GM10847 (cell line): ENCODE results near the gene INTS11.

Experiments used
- POLR2A ChIP-seq: IDR thresholded peaks from 2 replicates; pipeline ENCODE4 v1.6.1; 2011; ENCODE audit not compliant: insufficient read length; ENCODE audit errors: extremely low read depth

The INTS11 gene

DNA sequence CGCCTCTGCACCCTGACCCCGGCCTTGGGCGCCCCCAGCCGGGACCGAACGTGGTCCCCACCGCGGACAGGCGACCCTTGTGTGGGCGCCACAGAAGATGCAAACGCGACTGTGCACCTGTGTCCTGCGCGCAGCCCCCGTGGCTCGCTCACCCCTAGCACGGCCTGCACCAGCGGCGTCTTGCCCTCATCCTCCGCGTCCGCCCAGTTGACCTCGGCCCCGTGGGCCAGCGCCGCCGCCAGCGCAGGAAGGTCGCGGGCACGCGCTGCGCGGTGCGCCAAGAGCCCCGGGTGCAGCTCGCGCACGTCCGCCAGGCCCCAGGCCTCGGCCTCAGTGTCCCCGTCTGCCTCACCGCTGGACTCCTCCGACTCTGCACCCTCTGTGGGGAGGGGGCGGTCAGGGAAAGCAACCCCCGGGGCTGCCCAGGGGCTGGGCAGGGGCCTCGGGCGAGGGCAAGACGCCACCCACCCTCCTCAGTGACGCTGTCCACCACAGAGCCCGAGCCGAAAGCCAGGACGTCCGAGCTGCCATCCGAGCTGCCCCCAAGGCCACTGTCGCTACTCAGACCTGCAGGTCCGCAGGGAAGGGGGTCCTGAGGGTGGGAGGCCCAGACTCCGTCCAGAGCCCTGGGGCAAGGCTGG lies 30.1 kb downstream of the INTS11 start:
- no peak for TF ChIP-seq POLR2A

DNA sequence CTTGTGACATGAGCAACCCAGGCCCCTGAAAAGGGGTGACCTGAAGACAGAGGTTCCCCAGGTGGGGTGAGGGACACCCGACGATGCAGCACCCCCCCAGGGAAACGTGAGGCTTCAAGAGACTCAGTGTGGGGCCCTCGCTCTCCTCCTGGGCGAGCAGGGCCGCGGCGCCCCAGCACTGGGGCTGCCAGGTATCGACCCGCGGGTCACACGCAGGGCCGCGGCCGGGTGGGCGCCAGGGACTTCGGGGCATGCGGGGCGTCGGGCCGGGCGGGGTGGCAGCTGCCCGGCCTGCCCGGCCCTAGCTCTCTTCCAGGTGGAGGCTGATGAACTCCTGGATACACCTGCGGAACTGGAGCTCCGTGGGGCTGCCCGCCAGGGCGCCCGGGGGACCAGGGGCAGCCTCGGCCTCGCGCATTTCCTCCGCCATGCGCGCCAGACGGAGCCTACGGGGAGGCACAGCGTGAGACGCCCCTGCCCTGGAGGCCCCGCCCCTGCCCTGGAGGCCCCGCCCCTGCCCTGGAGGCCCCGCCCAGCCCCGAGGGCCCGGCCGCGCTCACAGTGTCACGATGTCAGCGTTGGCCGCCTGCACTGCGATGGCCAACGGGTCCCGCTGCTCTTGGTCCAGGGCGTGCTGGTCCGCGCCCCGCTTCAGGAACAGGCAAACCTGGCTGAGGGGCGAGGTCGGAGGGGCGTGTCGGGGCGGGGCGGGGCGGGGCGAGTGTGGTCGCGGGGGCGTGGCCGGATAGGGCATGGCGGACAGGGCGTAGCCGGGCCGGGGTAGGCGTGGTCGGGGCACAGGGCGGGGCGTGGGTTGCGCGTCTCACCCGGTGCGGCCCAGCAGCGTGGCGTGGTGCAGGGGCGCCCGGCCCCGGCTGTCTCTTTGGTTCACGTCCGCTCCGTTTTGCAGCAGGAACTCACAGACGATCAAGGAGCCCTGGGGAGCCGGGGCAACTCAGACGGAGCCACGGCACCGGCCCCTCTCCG lies 30.9 kb downstream of the INTS11 start:
- no peak for TF ChIP-seq POLR2A

DNA sequence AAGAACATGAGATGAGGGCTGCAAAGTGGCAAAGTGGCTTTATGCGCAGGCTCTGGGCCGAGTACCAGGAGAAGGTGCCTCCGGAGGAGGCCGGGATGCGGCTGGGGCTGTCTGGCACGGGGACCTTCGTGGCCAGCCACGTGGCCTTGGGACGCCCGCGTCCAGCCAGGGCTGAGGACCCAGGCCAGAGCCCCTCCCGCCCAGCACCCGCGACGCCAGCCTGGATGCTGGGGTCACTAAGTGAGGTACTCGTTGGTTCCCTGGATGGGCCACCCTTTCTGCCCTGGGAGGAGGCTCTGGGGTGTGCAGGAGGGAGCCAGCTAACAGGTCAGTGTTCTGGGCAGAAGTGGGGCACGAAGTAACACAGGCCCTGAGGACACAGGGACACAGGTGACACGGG lies 31.6 kb downstream of the INTS11 start:
- TF ChIP-seq POLR2A, result no peak

DNA sequence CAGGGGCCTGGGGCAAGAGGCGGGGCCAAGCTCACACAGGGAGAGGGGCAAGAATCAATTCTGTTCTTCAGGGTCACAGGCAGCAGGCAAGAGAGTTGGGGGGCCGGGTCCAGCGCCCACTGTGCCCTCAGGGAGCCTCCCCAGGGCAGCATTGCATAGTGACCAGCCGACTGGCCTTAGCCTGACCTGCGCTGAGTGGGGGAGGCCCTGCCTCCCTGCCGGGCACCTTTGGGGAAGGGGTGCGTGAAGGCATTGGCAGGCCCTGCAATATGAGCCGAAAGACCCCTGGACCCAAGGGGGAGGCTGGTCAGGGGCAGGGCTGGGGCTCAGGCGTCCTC lies 32.0 kb downstream of the INTS11 start:
- TF ChIP-seq POLR2A, result no peak

DNA sequence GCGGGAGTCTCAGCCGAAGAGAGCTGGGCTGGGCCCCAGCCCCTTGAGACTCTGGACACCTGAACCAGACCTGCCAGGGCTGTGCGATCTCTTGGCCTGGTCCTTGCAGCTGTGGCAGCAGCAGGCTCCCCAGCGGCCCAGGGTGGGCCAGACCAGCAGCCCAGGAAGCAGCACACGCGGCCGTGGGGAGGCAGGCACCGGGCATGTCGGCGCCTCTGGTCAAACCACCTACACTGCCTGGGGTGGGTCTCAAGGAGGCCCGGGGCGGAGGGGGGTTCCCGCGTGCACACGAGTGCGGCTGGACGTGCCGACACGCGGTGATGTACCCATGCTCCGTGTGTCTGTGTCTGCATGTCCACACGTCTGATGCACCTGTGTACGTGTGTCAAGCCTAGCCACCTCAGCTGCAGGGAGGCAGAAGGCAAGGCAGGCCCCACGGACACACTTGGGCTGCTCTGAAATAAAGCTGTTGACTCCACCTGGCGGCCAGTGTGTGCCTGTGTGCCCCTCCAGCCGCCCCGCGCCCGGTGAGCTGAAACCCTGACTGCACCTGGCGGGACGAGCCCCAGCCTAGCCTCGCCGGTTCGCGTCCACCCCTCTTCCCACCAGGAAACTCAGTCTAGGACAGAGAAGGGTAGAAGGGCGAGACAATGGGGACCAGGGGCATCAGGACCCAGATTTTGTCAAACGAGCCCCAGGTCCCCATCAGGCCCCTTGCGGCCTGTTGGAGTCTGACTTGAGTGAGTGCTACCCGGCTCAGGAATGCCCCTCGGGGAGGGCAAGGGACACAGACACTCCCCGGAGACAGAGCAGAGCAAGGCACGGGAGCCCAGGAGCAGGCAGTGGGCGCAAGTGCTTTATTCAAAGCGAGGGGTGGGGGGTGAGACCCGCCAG lies 32.7 kb downstream of the INTS11 start:
- TF ChIP-seq POLR2A, result no peak

DNA sequence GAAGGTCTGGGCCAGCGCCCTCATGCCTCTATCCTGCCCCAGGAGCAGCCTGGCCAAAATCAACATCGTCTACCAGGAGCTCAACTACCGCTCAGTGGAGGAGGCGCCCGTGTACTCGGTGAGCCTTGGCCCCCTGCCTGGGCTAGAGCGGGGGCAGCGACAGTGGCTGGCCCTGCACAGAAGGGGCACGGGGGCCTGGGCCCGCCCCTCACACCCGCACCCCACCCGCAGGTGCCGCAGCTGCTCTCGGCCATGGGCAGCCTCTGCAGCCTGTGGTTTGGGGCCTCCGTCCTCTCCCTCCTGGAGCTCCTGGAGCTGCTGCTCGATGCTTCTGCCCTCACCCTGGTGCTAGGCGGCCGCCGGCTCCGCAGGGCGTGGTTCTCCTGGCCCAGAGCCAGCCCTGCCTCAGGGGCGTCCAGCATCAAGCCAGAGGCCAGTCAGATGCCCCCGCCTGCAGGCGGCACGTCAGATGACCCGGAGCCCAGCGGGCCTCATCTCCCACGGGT lies 33.4 kb downstream of the INTS11 start:
- TF ChIP-seq POLR2A, result no peak

DNA sequence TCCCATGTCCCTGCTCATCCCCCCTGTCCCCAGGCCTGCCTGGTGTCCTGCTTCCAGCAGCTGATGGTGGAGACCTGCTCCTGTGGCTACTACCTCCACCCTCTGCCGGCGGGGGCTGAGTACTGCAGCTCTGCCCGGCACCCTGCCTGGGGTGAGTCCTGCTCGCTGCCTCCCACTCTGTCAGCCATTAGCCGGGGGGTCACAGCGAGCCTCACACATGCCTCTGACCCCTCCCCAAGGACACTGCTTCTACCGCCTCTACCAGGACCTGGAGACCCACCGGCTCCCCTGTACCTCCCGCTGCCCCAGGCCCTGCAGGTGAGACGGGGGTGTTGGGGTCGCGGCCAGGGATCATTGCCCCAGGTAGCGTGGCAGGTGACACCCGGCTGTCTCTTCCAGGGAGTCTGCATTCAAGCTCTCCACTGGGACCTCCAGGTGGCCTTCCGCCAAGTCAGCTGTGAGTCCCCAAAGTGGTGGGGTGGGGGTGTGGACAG lies 34.2 kb downstream of the INTS11 start:
- no peak for TF ChIP-seq POLR2A

DNA sequence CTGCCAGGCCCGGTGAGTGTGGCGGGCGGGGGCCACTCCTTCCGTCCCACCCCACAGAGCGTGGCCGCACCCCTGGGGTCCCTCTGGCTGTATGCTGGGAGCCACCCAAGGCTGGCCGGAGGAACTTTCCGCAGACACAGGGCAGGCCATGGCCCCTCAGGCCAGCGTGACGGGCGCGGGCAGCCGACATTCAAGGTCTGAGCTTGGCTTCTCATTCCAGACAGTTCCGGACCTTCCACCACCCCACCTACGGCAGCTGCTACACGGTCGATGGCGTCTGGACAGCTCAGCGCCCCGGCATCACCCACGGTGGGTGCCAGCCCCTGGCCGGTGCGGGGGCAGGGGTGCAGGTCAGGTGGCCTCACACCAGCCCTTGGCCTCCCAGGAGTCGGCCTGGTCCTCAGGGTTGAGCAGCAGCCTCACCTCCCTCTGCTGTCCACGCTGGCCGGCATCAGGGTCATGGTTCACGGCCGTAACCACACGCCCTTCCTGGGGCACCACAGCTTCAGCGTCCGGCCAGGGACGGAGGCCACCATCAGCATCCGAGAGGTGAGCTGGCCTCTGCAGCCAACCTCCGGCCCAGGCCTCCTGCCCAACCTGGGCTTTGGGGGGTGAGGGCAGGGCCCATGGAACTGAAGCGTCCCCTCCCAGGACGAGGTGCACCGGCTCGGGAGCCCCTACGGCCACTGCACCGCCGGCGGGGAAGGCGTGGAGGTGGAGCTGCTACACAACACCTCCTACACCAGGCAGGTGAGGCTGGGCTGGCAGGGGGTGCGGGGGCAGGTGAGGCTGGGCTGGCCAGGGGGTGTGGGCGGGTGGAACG lies 37.0 kb downstream of the INTS11 start:
- no peak for TF ChIP-seq POLR2A

DNA sequence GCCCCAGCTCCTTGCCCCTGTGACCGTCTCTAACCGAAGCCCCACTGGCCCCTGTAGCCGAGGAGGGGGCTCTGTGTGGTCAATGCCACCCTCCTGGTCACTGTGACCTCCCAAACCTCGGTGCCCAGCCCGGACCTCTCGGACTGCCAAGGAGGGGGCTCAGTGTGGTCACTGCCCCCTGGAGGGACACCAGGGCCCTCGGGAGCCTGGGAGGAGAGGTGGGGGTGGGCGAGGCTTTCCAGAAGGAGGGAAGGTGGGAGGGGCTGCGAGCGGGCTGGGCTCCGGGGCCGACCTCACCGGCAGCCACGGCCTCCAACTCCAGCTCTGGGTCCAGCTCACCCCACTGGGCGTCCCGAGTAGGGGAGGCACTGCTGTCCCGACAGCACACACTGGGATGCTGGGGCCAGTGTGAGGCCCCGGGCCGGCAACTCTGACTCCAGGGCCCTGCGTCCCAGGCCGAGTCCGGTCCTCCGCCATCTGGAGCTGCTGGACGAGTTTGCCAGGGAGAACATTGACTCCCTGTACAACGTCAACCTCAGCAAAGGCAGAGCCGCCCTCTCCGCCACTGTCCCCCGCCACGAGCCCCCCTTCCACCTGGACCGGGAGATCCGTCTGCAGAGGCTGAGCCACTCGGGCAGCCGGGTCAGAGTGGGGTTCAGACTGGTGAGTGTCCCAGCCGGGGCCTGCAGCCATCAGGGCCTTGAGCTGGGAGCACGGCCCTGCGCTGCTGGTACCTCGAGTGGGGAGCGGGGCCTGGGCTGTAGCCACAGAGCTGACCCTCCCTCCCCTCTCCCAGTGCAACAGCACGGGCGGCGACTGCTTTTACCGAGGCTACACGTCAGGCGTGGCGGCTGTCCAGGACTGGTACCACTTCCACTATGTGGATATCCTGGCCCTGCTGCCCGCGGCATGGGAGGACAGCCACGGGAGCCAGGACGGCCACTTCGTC lies 37.9 kb downstream of the INTS11 start:
- TF ChIP-seq POLR2A, result no peak

DNA sequence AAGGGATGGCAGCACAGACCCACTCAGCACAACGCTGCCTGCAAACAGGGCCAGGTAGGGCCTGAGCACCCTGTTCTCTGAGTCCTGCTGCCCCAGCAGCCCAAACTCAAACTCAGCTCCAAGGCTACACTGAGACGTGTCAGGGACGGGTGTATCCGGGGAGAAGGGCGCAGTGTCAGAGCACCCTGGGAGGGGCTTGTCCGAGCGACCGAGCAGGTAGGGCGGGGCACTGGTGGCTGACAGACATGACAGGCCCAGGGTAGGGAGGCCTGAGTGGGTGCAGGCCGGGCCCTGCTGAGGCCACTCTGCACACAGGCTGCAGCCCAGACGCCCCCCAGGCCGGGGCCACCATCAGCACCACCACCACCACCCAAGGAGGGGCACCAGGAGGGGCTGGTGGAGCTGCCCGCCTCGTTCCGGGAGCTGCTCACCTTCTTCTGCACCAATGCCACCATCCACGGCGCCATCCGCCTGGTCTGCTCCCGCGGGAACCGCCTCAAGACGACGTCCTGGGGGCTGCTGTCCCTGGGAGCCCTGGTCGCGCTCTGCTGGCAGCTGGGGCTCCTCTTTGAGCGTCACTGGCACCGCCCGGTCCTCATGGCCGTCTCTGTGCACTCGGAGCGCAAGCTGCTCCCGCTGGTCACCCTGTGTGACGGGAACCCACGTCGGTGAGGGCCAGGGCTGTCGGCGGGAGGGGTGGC lies 38.7 kb downstream of the INTS11 start:
- no peak for TF ChIP-seq POLR2A

DNA sequence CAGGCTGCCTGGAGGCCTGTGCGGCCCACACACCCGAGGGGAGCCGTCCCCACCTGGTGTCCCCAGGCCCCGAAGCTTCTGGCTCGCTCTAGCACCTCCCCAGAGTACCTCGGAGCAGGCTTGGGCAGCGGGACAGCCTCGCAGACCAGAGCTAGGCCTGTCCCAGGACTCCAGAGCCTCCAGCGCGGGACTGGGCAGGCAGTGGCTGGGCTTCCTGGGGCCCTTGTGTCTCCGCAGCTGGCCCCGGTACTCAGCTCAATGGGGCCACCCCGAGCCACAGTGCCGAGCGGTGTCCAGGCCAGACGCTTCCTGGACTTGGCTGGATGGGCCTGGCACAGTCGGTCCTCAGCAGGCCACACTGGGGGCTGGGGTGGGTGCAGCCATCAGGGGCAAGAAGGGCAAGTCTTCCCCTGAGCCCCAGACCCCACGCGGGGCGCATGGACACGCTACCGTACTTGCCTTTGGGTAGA lies 39.3 kb downstream of the INTS11 start:
- no peak for TF ChIP-seq POLR2A

DNA sequence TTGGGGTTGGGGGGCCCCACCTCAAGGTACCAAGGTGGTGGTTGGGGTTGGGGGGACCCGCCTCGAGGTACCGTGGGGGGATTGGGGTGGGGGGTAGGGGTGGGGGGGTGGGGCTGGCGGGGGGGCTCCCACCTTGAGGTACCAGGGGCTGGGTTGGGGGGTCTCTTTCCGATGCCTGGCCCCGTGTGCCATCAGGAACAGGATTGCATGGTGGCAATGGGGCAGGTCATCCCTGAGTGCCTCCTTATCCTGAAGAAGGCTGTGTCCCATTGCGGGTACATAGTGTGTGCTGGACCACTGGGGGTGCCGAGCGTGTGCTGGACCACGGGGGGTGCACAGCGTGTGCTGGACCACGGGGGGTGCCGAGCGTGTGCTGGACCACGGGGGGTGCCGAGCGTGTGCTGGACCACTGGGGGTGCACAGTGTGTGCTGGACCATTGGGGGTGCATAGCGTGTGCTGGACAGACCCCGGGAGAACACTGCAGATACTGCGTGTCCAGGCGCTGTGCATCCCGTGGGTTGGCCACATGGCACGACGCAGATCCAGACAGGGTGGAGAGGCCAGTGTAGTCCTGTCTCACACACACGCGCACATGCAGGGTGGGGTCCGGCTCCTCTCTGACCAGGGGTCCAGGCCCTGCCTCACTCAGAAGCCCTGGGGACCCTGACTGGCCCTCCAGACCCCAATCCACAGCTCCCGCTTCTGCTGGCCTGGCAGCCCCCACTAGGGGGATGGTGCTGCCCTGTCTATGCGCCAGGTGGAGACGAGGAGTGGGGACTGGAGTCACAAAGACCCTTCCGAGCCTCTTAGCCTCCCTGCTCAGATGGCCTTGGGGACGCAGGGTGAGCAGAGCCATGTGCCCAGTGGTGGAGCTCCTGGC lies 40.0 kb downstream of the INTS11 start:
- no peak for TF ChIP-seq POLR2A

DNA sequence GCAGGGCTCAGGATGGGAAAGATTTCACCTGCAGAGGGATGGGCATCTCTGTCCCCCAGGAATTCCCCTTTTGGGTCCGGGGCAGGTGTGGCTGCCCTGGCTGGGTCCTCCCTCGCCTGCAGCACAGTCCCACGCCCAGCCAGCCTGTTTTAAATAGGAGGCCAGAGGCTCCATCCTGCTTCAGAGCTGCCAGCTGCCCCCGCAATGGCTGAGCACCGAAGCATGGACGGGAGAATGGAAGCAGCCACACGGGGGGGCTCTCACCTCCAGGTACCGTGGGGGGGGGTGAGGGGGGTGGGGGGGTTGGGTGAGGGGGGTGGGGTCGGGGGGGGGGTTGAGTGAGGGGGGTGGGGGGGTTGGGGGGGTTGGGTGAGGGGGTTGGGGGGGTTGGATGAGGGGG lies 40.6 kb downstream of the INTS11 start:
- no peak for TF ChIP-seq POLR2A
